Measurements from ENCODE around the gene RAB1B.

Gene RAB1B

DNA sequence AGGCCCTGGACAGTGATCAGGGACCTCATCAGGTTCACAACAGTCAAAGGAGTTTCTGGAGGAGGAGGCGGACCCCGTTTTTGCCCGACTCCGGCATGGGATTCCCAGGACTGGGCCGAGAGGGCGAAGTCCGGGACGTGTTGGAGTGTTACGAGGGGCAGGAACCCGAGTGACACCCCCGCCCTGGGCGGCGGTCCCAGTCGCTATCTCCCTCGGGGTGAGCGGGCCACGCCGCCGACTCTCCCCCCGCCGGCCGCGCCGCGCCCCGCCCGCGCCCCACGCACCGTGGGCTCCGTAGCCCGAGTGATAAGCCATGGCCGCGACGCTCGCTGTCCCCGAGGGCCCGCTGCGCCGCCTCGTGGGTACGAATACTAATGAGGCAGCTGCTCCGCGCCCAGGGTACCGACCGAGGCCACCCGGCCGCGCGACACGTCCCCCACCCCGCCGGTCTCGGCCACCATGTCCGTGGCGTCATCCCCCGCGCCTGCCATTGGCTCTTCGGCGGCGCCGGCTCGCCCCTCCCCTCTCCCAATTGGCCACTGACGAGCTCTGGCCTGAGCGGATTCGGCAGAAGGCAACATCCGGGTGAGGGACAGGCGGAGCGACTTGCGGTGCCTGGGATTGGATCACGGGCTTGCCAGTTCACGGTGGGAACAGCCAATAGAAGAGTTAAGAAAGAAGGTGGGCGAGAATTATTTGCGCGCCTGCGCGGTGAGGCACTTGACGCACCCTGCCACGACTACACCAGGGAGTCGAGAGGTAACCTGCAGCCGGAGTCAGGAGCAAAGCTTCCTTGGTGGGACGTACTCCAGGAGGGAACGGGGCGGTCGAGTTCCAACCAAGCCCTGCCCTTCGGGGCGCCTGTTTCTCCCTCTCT, 20.5 kb downstream of the RAB1B start, which contains the start of gene YIF1A:
Gene YIF1A (minus strand): TSS at position 473 of the 877 bp plus-strand sequence. CDS start 158 bp downstream, at position 315.
- peak within 1 kb of the TSS; percentile 84 for H3K4me3 ChIP-seq (ENCODE audit: low read length)
- peak; percentile 98 for DNase-seq (ENCODE audit: low read depth)
- TF ChIP-seq, protein P1, sequence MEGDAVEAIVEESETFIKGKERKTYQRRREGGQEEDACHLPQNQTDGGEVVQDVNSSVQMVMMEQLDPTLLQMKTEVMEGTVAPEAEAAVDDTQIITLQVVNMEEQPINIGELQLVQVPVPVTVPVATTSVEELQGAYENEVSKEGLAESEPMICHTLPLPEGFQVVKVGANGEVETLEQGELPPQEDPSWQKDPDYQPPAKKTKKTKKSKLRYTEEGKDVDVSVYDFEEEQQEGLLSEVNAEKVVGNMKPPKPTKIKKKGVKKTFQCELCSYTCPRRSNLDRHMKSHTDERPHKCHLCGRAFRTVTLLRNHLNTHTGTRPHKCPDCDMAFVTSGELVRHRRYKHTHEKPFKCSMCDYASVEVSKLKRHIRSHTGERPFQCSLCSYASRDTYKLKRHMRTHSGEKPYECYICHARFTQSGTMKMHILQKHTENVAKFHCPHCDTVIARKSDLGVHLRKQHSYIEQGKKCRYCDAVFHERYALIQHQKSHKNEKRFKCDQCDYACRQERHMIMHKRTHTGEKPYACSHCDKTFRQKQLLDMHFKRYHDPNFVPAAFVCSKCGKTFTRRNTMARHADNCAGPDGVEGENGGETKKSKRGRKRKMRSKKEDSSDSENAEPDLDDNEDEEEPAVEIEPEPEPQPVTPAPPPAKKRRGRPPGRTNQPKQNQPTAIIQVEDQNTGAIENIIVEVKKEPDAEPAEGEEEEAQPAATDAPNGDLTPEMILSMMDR (conservative IDR thresholded peaks at IDR 0.05; ENCODE audit: low read depth, low read length): no peak

DNA sequence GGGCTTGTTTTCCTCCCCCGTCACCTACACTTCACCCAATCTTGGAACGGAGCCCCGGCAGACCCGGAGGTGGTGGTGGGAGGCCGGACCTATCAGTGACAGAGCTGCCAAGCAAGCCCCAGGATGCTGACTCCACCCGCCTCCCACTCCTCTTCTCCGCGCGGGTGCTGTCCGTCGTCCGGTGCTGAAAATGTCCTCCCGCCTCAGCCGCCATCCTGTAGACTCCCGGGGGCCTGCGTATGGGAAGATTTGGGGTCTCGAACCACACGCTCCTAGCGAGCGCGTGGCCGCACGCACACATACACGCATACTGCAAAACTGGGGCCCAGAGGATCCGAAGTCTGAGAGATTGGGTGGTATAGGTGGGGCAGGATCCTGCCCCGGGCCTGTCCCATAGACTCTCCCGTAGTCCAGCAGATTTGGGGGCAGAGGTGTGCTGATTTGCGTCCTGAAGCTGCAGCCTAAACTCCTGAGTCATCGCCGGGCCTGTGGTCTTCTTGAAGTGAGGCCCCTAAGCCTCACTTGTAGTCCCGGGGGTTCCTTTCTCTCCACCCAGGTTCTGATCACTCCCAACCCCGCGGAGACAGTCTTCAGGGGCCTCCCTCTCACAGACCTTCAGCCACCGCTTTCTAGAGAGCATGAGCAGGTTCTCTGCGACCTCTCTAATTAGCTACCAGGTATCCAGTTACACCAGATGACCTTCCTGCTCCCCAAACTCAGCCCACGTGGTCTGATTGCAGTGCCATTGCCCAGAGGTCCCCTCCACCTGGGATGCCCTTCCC, 21.3 kb downstream of the RAB1B start:
- TF ChIP-seq, protein P1 (conservative IDR thresholded peaks at IDR 0.05; ENCODE audit: low read depth, low read length): no peak
- peak; percentile 56 for DNase-seq (ENCODE audit: low read depth)
- peak overlapping the region; percentile 68 for H3K4me3 ChIP-seq (ENCODE audit: low read length)

DNA sequence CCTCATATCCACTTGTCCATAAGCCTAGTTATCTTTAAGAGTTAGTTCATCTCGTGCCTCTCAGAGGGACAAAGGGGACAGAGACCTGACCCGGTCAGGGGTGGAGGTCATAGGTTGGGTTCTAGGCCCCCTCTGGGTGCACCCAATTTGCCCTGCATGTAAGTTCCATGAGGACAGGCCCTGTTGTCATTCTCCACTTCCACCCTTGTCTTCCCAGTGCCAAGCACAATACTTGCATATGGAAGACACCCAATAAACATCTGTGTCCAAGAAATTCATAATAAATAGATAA, 21.8 kb downstream of the RAB1B start:
- DNase-seq (ENCODE audit: low read depth): no peak
- H3K4me3 ChIP-seq (ENCODE audit: low read length): no peak overlapping the region
- TF ChIP-seq, protein P1 (conservative IDR thresholded peaks at IDR 0.05; ENCODE audit: low read depth, low read length): no peak

DNA sequence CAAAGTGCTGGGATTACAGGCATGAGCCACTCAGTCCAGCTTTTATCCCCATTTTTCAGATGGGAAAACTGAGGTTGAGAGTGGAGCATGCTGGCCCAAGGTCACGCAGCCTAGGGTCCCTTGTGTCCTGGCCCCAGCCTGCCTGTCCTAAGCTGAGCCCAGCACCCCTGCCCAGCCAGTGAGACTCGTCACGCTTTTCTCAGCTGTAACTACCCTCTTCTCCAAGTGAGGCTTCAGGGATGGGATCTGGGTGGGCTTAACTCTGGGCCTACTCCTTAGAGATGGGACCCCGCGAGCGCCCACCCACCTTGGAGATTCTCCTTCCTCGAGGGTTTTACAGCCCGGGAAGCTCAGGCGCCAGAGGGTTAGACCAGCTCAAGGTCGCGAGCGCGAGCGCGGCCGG, 22.9 kb downstream of the RAB1B start:
- DNase-seq (ENCODE audit: low read depth): no peak
- H3K4me3 ChIP-seq (ENCODE audit: low read length): peak overlapping the region; percentile 51
- TF ChIP-seq, protein P1 (conservative IDR thresholded peaks at IDR 0.05; ENCODE audit: low read depth, low read length): no peak

DNA sequence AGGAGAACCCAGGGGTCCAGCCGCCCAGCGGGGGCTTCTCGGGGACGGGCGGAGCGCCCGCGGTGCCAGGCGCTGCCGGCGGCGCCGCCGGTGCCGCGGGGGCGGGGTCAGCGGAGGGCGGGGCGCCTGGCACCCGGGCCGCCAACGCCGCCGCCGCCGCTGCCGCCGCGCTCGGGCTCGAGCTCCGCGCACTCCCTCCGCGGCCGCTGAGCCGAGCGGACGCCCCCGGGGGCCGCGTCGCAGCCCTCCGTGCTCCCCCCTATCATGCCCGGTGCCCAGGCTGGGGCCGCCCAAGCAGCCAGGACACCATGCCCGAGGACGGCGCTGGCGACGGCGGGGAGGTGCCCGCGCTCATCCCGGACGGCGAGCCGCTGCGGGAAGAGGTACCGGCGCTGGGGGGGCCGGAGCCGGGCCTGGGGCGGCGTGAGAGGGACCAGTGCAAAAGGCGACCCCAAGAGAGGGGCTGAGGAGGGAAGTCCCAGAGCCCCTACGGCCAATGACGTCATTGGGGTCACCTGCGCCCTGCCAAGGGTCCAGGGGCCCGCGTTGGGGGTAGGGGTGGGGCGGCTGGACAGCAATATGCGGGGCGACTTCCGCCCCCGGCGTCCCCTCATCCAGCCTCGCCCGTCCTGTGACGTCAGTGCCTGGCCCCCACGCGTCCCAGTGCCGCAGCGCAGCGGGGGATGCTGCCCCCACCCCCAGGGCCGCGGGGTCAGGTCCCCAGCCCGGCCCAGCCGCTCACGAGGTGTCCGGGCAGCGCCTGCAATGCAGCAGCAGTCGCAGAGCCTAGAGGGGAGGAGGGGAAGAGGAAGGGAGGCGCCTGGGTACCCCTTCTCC, 23.5 kb downstream of the RAB1B start, which contains the start of gene TMEM151A:
Gene TMEM151A (plus strand): TSS at position 189 of the 837 bp plus-strand sequence. CDS start 120 bp downstream, at position 309.
- H3K4me3 ChIP-seq (ENCODE audit: low read length): peak within 1 kb of the TSS; percentile 87
- DNase-seq (ENCODE audit: low read depth): no peak
- TF ChIP-seq, protein P1 (conservative IDR thresholded peaks at IDR 0.05; ENCODE audit: low read depth, low read length): no peak

DNA sequence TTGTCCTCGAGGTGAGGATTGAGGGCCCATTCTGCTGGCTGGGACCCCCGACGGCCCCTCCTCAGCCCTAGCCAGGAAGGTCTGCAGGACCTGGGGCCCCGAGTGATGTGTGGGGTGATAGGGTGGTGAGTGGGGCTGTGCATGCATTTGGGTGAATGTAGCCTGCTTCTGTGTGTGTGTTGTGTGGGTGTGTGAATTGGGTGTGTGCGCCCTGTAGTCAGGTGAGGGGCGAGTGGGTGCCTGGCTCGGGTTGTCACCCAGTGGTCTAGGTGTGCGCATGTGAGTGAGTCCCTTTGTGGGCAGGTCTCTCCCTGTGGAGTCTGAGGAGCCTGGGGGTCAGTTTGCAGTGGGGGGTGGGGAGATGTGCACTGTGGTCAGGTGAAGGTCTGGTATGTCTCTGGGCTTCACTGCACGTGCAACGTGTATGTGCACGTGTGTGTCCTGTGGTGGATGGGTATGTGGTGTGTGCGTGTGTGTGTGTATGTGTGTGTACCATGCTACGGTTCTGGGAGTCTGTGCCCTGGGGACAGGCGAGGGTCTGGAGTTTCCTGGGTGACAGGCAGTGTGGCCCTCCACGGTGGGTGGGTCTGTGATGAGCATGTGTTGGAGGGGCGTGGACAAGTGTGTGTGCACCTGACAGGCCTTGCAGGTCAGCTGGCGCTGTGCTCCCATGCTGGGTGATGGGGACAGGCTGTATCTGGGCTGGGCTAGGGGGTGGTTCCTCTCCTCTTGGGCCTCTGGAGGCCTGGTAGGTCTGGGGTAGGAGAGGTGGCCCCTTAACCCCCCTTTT, 24.3 kb downstream of the RAB1B start:
- H3K4me3 ChIP-seq (ENCODE audit: low read length): peak overlapping the region; percentile 87
- DNase-seq (ENCODE audit: low read depth): no peak
- TF ChIP-seq, protein P1 (conservative IDR thresholded peaks at IDR 0.05; ENCODE audit: low read depth, low read length): no peak

All from retinal pigment epithelial cell (primary cell).